GOT3 (cell line): ENCODE measurements around the gene PKNOX2.

ENCODE experiments used
- DNase-seq: peaks from one replicate; lab custom pipeline; 2025; ENCODE audit warnings: mixed read lengths; lab: John Stamatoyannopoulos, UW

The PKNOX2 gene

GRCh38 chr11:125174057-125174456 lies 9.5 kb downstream of the PKNOX2 start:
- DNase-seq = no peak

GRCh38 chr11:125174686-125175085 lies 10.1 kb downstream of the PKNOX2 start:
- no peak for DNase-seq

- no peak for DNase-seq
Observed at GRCh38 chr11:125175166-125175565, 10.6 kb downstream of the PKNOX2 start.

- DNase-seq = no peak
Observed at GRCh38 chr11:125175896-125176575, 11.5 kb downstream of the PKNOX2 start.

GRCh38 chr11:125176866-125177265 lies 12.3 kb downstream of the PKNOX2 start:
- no peak for DNase-seq

- no peak for DNase-seq
Observed at GRCh38 chr11:125177543-125177942, 13.0 kb downstream of the PKNOX2 start.

- no peak for DNase-seq
Observed at GRCh38 chr11:125179346-125179745, 14.8 kb downstream of the PKNOX2 start.

GRCh38 chr11:125179895-125180294 lies 15.3 kb downstream of the PKNOX2 start:
- DNase-seq = no peak

- no peak for DNase-seq
Observed at GRCh38 chr11:125180413-125181305, 16.1 kb downstream of the PKNOX2 start.

- no peak for DNase-seq
Observed at GRCh38 chr11:125182573-125182972, 18.0 kb downstream of the PKNOX2 start.

GRCh38 chr11:125183641-125184040 lies 19.1 kb downstream of the PKNOX2 start:
- DNase-seq = no peak

- no peak for DNase-seq
Observed at GRCh38 chr11:125188021-125188420, 23.5 kb downstream of the PKNOX2 start.

GRCh38 chr11:125190566-125190965 lies 26.0 kb downstream of the PKNOX2 start:
- DNase-seq = no peak

GRCh38 chr11:125192183-125192582 lies 27.6 kb downstream of the PKNOX2 start:
- no peak for DNase-seq

- DNase-seq = no peak
Observed at GRCh38 chr11:125192717-125193415, 28.3 kb downstream of the PKNOX2 start.

- DNase-seq = no peak
Observed at GRCh38 chr11:125193416-125193726, 28.8 kb downstream of the PKNOX2 start.

- no peak for DNase-seq
Observed at GRCh38 chr11:125193841-125194240, 29.3 kb downstream of the PKNOX2 start.

GRCh38 chr11:125199915-125200314 lies 35.4 kb downstream of the PKNOX2 start:
- no peak for DNase-seq

GRCh38 chr11:125200441-125200840 lies 35.9 kb downstream of the PKNOX2 start:
- DNase-seq = no peak

GRCh38 chr11:125201525-125202141 lies 37.1 kb downstream of the PKNOX2 start:
- DNase-seq = no peak

GRCh38 chr11:125202362-125202880 lies 37.9 kb downstream of the PKNOX2 start:
- DNase-seq = no peak

GRCh38 chr11:125202977-125203376 lies 38.4 kb downstream of the PKNOX2 start:
- DNase-seq = no peak
